ENCODE data around the gene UBXN6. TPM values are rescaled to one million over a fixed set of nuclear protein-coding genes. Genes with fewer than 3 reads are reported as not detected.

The UBXN6 gene
- polyA plus RNA-seq, 3 donors from 2014 or later, result 4.7 to 8.3 (median 6.3) TPM

GRCh38 chr19:4431808-4432674 lies 25.6 kb downstream of the UBXN6 start:
- no peak overlapping the region for H3K27ac Mint-ChIP-seq
- peaks cover 0 to 2% (median 1%) of the 10 kb centered on the region in 3 donors for H3K27me3 Mint-ChIP-seq (ENCODE audit: low read depth in 3 of 3)
- DNase-seq, result no peak
- H3K9me3 Mint-ChIP-seq, result no peaks in the 10 kb centered on the region
- H3K4me1 Mint-ChIP-seq, result no peaks in the 10 kb centered on the region
- H3K36me3 Mint-ChIP-seq, result peaks cover 4 to 19% (median 8%) of the 10 kb centered on the region in 3 donors
- H3K4me3 Mint-ChIP-seq, result no peak overlapping the region

DNA sequence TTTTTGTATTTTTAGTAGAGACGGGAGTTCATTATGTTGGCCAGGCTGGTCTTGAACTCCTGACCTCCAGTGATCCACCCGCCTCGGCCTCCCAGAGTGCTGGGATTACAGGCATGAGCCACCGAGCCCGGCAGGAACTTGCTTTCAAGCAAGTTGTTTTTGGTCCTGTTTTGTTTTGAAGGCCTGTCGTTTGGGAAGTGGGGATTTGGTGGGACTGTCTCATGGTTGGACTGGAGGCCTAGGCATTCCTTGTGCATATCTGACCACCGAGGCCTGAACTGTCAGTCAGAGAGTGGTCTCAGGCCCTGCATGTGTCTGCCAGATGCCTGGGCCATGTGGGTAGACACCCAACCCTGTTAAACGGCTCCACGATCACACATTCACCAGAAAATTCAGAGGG lies 26.3 kb downstream of the UBXN6 start:
- Mint-ChIP-seq H3K9me3 (no peaks in the 10 kb centered on the region), H3K4me3 (no peak overlapping the region), H3K27ac (no peak overlapping the region), H3K4me1 (no peaks in the 10 kb centered on the region), H3K27me3 (ENCODE audit: low read depth in 3 of 3) (peaks cover 0 to 4% (median 1%) of the 10 kb centered on the region in 3 donors), H3K36me3 (peaks cover 4 to 19% (median 8%) of the 10 kb centered on the region in 3 donors)
- no peak for DNase-seq

DNA sequence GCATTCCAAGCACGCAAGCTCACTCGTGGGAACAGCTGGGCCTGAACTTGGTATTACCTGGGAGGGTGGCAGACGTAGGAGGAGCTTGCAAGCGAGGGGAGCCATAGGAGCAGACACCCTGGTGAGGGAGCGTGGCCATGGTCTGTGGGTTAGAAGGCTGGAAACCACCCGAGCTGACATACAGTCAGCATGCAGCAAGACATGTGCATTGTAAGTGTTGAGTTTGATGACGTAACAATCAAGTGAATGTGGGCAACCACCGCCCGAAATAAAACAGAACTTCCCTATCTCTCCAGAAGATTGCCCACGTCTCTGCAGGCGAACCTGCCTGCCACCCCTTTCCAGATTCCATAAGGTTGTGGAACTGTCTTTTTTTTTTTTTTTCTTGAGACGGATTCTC lies 26.8 kb downstream of the UBXN6 start:
- H3K4me3 Mint-ChIP-seq, result no peak overlapping the region
- no peaks in the 10 kb centered on the region for H3K4me1 Mint-ChIP-seq
- H3K27ac Mint-ChIP-seq, result peak overlapping the region in 2 of 6 donors; percentile 5 to 69
- peaks cover 7 to 21% (median 8%) of the 10 kb centered on the region in 3 donors for H3K36me3 Mint-ChIP-seq
- peak in 1 of 3 donors; percentile 5 for DNase-seq
- peaks cover 0 to 4% (median 1%) of the 10 kb centered on the region in 3 donors for H3K27me3 Mint-ChIP-seq (ENCODE audit: low read depth in 3 of 3)
- H3K9me3 Mint-ChIP-seq, result no peaks in the 10 kb centered on the region

- Mint-ChIP-seq H3K4me3 (no peak overlapping the region), H3K36me3 (peaks cover 8 to 25% (median 11%) of the 10 kb centered on the region in 3 donors), H3K27ac (no peak overlapping the region), H3K9me3 (no peaks in the 10 kb centered on the region), H3K4me1 (no peaks in the 10 kb centered on the region), H3K27me3 (ENCODE audit: low read depth in 3 of 3) (peaks cover 0 to 4% (median 0%) of the 10 kb centered on the region in 3 donors)
- DNase-seq, result no peak
Observed at GRCh38 chr19:4429771-4430171, 27.8 kb downstream of the UBXN6 start.

- Mint-ChIP-seq H3K27me3 (ENCODE audit: low read depth in 3 of 3) (peaks cover 0 to 4% (median 0%) of the 10 kb centered on the region in 3 donors), H3K4me3 (no peak overlapping the region), H3K9me3 (no peaks in the 10 kb centered on the region), H3K4me1 (no peaks in the 10 kb centered on the region), H3K36me3 (peaks cover 7 to 21% (median 8%) of the 10 kb centered on the region in 3 donors), H3K27ac (peak overlapping the region in 1 of 6 donors; percentile 46)
- no peak for DNase-seq
Observed at GRCh38 chr19:4429256-4429655, 28.3 kb downstream of the UBXN6 start.

- no peak for DNase-seq
- no peaks in the 10 kb centered on the region for H3K4me1 Mint-ChIP-seq
- H3K36me3 Mint-ChIP-seq, result peaks cover 7 to 26% (median 8%) of the 10 kb centered on the region in 3 donors
- no peaks in the 10 kb centered on the region for H3K9me3 Mint-ChIP-seq
- H3K27me3 Mint-ChIP-seq (ENCODE audit: low read depth in 3 of 3), result peaks cover 0 to 4% (median 0%) of the 10 kb centered on the region in 3 donors
- H3K4me3 Mint-ChIP-seq, result no peak overlapping the region
- H3K27ac Mint-ChIP-seq, result peak overlapping the region in 1 of 6 donors; percentile 40
Observed at GRCh38 chr19:4428326-4428975, 29.1 kb downstream of the UBXN6 start.

- Mint-ChIP-seq H3K4me3 (no peak overlapping the region), H3K9me3 (no peaks in the 10 kb centered on the region), H3K36me3 (peaks cover 11 to 32% (median 12%) of the 10 kb centered on the region in 3 donors), H3K27me3 (ENCODE audit: low read depth in 3 of 3) (peaks cover 0 to 4% (median 0%) of the 10 kb centered on the region in 3 donors), H3K4me1 (no peaks in the 10 kb centered on the region), H3K27ac (no peak overlapping the region)
- no peak for DNase-seq
Observed at GRCh38 chr19:4425537-4425936, 32.1 kb downstream of the UBXN6 start.

- Mint-ChIP-seq H3K27ac (no peak overlapping the region), H3K4me3 (no peak overlapping the region), H3K4me1 (no peaks in the 10 kb centered on the region), H3K9me3 (no peaks in the 10 kb centered on the region), H3K27me3 (ENCODE audit: low read depth in 3 of 3) (peaks cover 0 to 2% (median 0%) of the 10 kb centered on the region in 3 donors), H3K36me3 (peaks cover 5 to 24% (median 11%) of the 10 kb centered on the region in 3 donors)
- DNase-seq, result no peak
Observed at GRCh38 chr19:4423416-4424126, 34.0 kb downstream of the UBXN6 start.

- Mint-ChIP-seq H3K9me3 (no peaks in the 10 kb centered on the region), H3K27ac (peak overlapping the region in 1 of 6 donors; percentile 48), H3K4me1 (no peaks in the 10 kb centered on the region), H3K4me3 (no peak overlapping the region), H3K27me3 (ENCODE audit: low read depth in 3 of 3) (peaks cover 0 to 3% (median 0%) of the 10 kb centered on the region in 3 donors), H3K36me3 (peaks cover 0 to 4% (median 0%) of the 10 kb centered on the region in 3 donors)
- no peak for DNase-seq
Observed at GRCh38 chr19:4416268-4416667, 41.3 kb downstream of the UBXN6 start.

- Mint-ChIP-seq H3K27ac (no peak overlapping the region), H3K27me3 (ENCODE audit: low read depth in 3 of 3) (peaks cover 0 to 3% (median 0%) of the 10 kb centered on the region in 3 donors)
Observed at GRCh38 chr19:4415352-4415751, 42.2 kb downstream of the UBXN6 start.

DNA sequence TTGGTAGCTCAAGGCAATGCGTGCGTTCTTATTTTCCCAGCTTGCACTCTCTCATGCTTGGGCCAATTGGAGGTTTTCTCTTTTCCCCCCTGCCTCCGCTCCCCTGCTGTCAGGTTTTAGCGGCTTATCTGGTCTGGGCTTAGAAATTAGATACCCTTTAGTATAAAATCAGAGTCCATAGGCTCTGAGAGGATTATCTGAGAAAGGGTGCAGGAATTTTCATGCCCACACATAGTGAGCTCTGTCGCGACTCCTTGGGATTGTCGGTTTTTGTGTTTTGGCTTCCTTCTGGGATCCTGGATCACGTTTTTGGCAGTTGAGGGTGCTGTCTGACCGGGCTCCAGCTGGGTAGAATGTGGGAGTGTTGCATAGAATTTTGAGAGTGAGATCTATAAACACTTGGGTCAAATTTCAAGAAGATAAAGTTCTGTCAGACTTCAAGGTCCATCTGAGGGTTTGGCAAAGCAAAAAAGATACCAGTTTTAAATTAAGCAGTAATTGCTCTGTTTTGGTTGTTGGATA lies 42.7 kb downstream of the UBXN6 start:
- Mint-ChIP-seq H3K4me1 (no peaks in the 10 kb centered on the region), H3K27ac (peak overlapping the region in 2 of 6 donors; percentile 25 to 57), H3K36me3 (peaks cover 0 to 4% (median 0%) of the 10 kb centered on the region in 3 donors), H3K27me3 (ENCODE audit: low read depth in 3 of 3) (peaks cover 0 to 3% (median 0%) of the 10 kb centered on the region in 3 donors), H3K9me3 (no peaks in the 10 kb centered on the region), H3K4me3 (no peak overlapping the region)
- DNase-seq, result no peak

More at GRCh38 chr19:4415352-4415751, 42.2 kb downstream of the UBXN6 start:
- no peak for DNase-seq
- no peak overlapping the region for H3K4me3 Mint-ChIP-seq
- H3K4me1 Mint-ChIP-seq, result no peaks in the 10 kb centered on the region
- H3K9me3 Mint-ChIP-seq, result no peaks in the 10 kb centered on the region
- peaks cover 0 to 4% (median 0%) of the 10 kb centered on the region in 3 donors for H3K36me3 Mint-ChIP-seq

DNA sequence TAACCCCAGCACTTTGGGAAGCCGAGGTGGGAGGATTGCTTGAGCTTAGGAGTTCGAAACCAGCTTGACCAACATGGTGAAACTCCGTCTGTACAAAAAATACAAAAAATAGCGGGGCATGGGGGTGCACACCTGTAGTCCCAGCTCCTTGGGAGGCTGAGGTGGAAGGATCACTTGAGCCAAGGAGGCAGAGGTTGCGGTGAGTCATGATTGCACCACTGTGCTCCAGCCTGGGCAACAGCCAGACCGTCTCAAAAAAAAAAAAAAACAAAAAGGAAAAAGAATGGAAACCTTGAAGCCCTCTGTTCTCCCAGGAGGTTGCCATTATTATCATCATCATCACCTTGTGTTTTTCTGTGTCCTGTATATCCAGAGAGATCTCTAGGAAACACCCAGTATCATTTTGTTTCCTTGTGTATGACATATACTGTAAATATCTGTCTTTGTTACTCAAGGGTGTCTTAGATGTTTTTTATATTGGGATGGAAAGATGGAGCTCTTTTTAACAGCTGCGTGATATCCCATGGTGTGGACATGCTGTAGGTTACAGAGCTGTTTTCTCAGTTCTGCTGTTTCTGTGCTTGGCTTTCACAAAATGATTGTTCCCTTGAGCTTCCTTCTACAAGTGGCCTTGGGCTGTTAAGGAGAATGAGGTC lies 43.3 kb downstream of the UBXN6 start:
- H3K4me1 Mint-ChIP-seq, result no peaks in the 10 kb centered on the region
- no peak for DNase-seq
- no peak overlapping the region for H3K27ac Mint-ChIP-seq
- H3K36me3 Mint-ChIP-seq, result peaks cover 0 to 4% (median 0%) of the 10 kb centered on the region in 3 donors
- H3K4me3 Mint-ChIP-seq, result no peak overlapping the region
- H3K27me3 Mint-ChIP-seq (ENCODE audit: low read depth in 3 of 3), result peaks cover 0 to 3% (median 0%) of the 10 kb centered on the region in 3 donors
- no peaks in the 10 kb centered on the region for H3K9me3 Mint-ChIP-seq

- Mint-ChIP-seq H3K27ac (no peak overlapping the region), H3K4me1 (no peaks in the 10 kb centered on the region), H3K9me3 (no peaks in the 10 kb centered on the region), H3K4me3 (no peak overlapping the region), H3K36me3 (peaks cover 0 to 9% (median 0%) of the 10 kb centered on the region in 3 donors), H3K27me3 (ENCODE audit: low read depth in 3 of 3) (peaks cover 0 to 3% (median 0%) of the 10 kb centered on the region in 3 donors)
- no peak for DNase-seq
Observed at GRCh38 chr19:4413588-4413987, 44.0 kb downstream of the UBXN6 start.
